HG03280 (cell line): ENCODE data around the gene ZNF143.
"Not testable (repeated sequence)": the region's sequence is repeated elsewhere in the genome, so short reads cannot be mapped to it uniquely, and the experiment has no call there.

Experiments used
- ATAC-seq: cut with Tn5 transposase; IDR thresholded peaks from one replicate; pipeline ENCODE4 v1.9.1; 2021; ENCODE audit warnings: mild to moderate bottlenecking, moderate library complexity; ENCODE audit not compliant: unreplicated experiment

Gene ZNF143

GRCh38 chr11:9533736-9534473 lies 73.1 kb downstream of the ZNF143 start:
- ATAC-seq = no peak

- no peak for ATAC-seq
These were observed 74.5 kb downstream of the ZNF143 start for GRCh38 chr11:9535189-9535781.

GRCh38 chr11:9538548-9538947 lies 77.7 kb downstream of the ZNF143 start:
- no peak for ATAC-seq

GRCh38 chr11:9549216-9549615 lies 88.4 kb downstream of the ZNF143 start:
- not testable (repeated sequence) for ATAC-seq

GRCh38 chr11:9550191-9550628 lies 89.4 kb downstream of the ZNF143 start:
- ATAC-seq = no peak

GRCh38 chr11:9561279-9561982 lies 100.6 kb downstream of the ZNF143 start:
- ATAC-seq = no peak

- no peak for ATAC-seq
These were observed 101.9 kb downstream of the ZNF143 start for GRCh38 chr11:9562716-9563115.

GRCh38 chr11:9563196-9563730 lies 102.5 kb downstream of the ZNF143 start:
- ATAC-seq = no peak

- peak; percentile 87 for ATAC-seq
These were observed 105.2 kb downstream of the ZNF143 start for GRCh38 chr11:9565822-9566560.

GRCh38 chr11:9566561-9567063 lies 105.8 kb downstream of the ZNF143 start:
- ATAC-seq = no peak

GRCh38 chr11:9567401-9567800 lies 106.6 kb downstream of the ZNF143 start:
- no peak for ATAC-seq

- no peak for ATAC-seq
These were observed 107.5 kb downstream of the ZNF143 start for GRCh38 chr11:9568161-9568853.

GRCh38 chr11:9568854-9569587 lies 108.2 kb downstream of the ZNF143 start:
- ATAC-seq = no peak

GRCh38 chr11:9569588-9570164 lies 108.9 kb downstream of the ZNF143 start:
- ATAC-seq = no peak

GRCh38 chr11:9570313-9571025 lies 109.7 kb downstream of the ZNF143 start:
- no peak for ATAC-seq

- no peak for ATAC-seq
These were observed 110.4 kb downstream of the ZNF143 start for GRCh38 chr11:9571071-9571762.

- ATAC-seq = no peak
These were observed 110.9 kb downstream of the ZNF143 start for GRCh38 chr11:9571763-9572115.
